ENCODE results near the gene TGFBR3L. TPM values are rescaled to one million over a fixed set of nuclear protein-coding genes. Genes with fewer than 3 reads are reported as not detected.

Gene TGFBR3L
- total and polyA plus RNA-seq, 2 of the 8 experiments (the other 6 are each of a cell fraction or from before 2014, with no cell fraction given): 3.1 to 3.7 TPM

DNA sequence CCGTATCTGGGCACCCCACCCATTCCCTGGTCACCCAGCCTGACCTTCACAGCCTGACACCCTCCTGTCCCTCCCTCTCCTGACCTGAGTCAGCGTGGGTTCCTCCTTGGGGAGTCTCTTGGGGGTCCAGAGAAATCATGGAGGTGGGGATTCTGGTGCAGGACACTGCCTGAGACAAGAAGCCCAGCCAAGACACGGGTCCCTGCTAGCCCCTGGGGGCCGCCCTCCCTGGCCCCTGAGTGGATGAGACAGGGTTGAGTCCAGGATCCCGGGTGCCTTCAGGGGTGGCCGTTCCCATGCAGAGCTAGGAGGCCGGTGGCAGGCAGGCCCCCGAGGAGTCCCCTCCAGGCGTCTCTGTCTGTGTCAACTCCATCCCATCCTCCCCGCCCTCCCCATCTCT lies 9.4 kb upstream of the TGFBR3L start:
- 80% methylated on average over 10 of the region's 10 CpGs; no CpG with 5 or more reads in 1 of the 2 experiments for WGBS, 2 experiments (ENCODE audit: extremely low coverage in 1 of 2, insufficient coverage in 1 of 2, insufficient read length in 1 of 2, insufficient replicate concordance in 2 of 2, low coverage in 1 of 2, low lambda C conversion rate in 2 of 2, missing lambda C conversion rate in 1 of 2)
- Histone ChIP-seq H3K4me2 (ENCODE audit: insufficient read depth in 1 of 2, low read depth in 2 of 2, low read length in 2 of 2) (peak overlapping the region in 1 of 2 experiments; percentile 90; a peak in 1 of 4 replicates), H2BK15ac (ENCODE audit: low read length) (no peak overlapping the region), H4K5ac (ENCODE audit: insufficient read length, low read depth, low read length) (no peak overlapping the region), H4K91ac (replicated peaks; ENCODE audit: insufficient read length, low read length) (no peak overlapping the region), H4K20me1 (replicated peaks in 1 of 2; ENCODE audit: control insufficient read depth in 1 of 2, insufficient read depth in 2 of 2, low read length in 2 of 2) (peaks cover 3 to 17% of the 10 kb centered on the region in 2 experiments), H3K36me3 (ENCODE audit: control insufficient read depth in 2 of 4, insufficient read depth in 4 of 4, low read length in 3 of 4) (peaks cover 0 to 5% (median 2%) of the 10 kb centered on the region in 4 experiments; a peak in 4 of 8 replicates), H3K56ac (replicated peaks; ENCODE audit: insufficient read length, low read depth, low read length) (no peak overlapping the region), H2BK12ac (ENCODE audit: low read depth, low read length) (no peak overlapping the region), H3K9ac (replicated peaks in 1 of 4; ENCODE audit: extremely low read depth in 1 of 4, low read depth in 3 of 4, low read length in 3 of 4) (no peak overlapping the region), H3K9me3 (ENCODE audit: insufficient read depth in 2 of 2, low read depth in 1 of 2, low read length in 1 of 2) (no peaks in the 10 kb centered on the region), H3K27me3 (replicated peaks in 1 of 4; ENCODE audit: control insufficient read depth in 3 of 4, extremely low read depth in 1 of 4, insufficient read depth in 3 of 4, low read length in 3 of 4) (no peaks in the 10 kb centered on the region), H3K18ac (ENCODE audit: extremely low read depth, low read length) (no peak overlapping the region), H4K8ac (ENCODE audit: extremely low read depth, insufficient read depth, low read length) (no peak overlapping the region), H2AK5ac (ENCODE audit: low read depth, low read length) (no peak overlapping the region), H2BK120ac (replicated peaks; ENCODE audit: low read depth, low read length) (no peak overlapping the region), H3K14ac (ENCODE audit: insufficient read length) (no peak overlapping the region), H3K23ac (ENCODE audit: insufficient read length) (no peak overlapping the region), H3K4me1 (replicated peaks in 1 of 4; ENCODE audit: control insufficient read depth in 3 of 4, insufficient read depth in 4 of 4, low read length in 3 of 4) (peaks cover 0 to 13% (median 7%) of the 10 kb centered on the region in 4 experiments; a peak in 5 of 7 replicates), H2AFZ (ENCODE audit: low read length) (no peak overlapping the region), H3K4ac (replicated peaks; ENCODE audit: insufficient read length, low read depth, low read length) (no peak overlapping the region), H3K4me3 (ENCODE audit: extremely low read depth in 1 of 4, insufficient read depth in 2 of 4, low read depth in 3 of 4, low read length in 4 of 4) (peak overlapping the region in 1 of 4 experiments; percentile 86; a peak in 3 of 8 replicates), H3K23me2 (ENCODE audit: low read depth, low read length) (peaks cover 13% of the 10 kb centered on the region), H2BK5ac (ENCODE audit: low read depth, low read length) (no peak overlapping the region), H3K27ac (ENCODE audit: low read depth, low read length) (no peak overlapping the region), H3K79me2 (ENCODE audit: control insufficient read depth in 1 of 2, insufficient read depth in 2 of 2, low read length in 2 of 2) (peaks cover 0 to 22% of the 10 kb centered on the region in 2 experiments; a peak in 2 of 4 replicates), H2BK20ac (ENCODE audit: low read length) (no peak overlapping the region), H3K79me1 (ENCODE audit: low read depth, low read length) (peaks cover 11% of the 10 kb centered on the region)
- DNase-seq (ENCODE audit: low read depth in 1 of 2, low spot score in 2 of 2) (no peak), FAIRE-seq (no peak)
- TF ChIP-seq CBX8 (IDR thresholded peaks at IDR 0.05; ENCODE audit: borderline replicate concordance, low read depth, low read length) (no peak), KDM5A (IDR thresholded peaks at IDR 0.05; ENCODE audit: low read length) (no peak), NANOG (IDR thresholded peaks at IDR 0.05; ENCODE audit: insufficient read depth, low read depth, low read length, poor library complexity, severe bottlenecking) (no peak), PHF8 (conservative IDR thresholded peaks at IDR 0.05; ENCODE audit: low read depth, low read length) (no peak)
- ChIA-PET CTCF (ENCODE audit: partially characterized antibody) (no interaction called here), POLR2A (ENCODE audit: partially characterized antibody) (no interaction called here)

Data from H1 (cell line).